Putamen (tissue), 1 donor: ENCODE measurements around the gene EIF4G3.
"Not testable (repeated sequence)": the region's sequence is repeated elsewhere in the genome, so short reads cannot be mapped to it uniquely, and the experiment has no call there.

Experiments
- DNase-seq: peaks from one replicate; pipeline ENCODE4 v3.0.0-alpha.2; 2016; ENCODE audit warnings: low spot score

Gene EIF4G3

DNA sequence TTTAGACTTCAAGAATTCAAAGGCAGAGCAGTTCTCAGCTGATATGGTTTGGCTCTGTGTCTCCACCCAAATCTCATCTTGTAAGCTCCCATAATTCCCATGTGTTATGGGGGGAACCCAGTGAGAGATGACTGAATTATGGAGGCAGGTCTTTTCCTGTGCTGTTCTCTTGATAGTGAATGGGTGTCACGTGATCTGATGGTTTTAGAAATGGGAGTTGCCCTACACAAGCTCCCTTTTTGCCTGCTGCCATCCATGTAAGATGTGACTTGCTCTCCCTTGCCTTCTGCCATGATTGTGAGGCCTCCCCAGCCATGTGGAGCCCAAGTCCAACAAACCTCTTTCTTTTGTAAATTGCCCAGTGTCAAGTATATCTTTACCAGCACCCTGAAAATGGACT is 146.5 kb downstream of the EIF4G3 start:
- DNase-seq: no peak

DNA sequence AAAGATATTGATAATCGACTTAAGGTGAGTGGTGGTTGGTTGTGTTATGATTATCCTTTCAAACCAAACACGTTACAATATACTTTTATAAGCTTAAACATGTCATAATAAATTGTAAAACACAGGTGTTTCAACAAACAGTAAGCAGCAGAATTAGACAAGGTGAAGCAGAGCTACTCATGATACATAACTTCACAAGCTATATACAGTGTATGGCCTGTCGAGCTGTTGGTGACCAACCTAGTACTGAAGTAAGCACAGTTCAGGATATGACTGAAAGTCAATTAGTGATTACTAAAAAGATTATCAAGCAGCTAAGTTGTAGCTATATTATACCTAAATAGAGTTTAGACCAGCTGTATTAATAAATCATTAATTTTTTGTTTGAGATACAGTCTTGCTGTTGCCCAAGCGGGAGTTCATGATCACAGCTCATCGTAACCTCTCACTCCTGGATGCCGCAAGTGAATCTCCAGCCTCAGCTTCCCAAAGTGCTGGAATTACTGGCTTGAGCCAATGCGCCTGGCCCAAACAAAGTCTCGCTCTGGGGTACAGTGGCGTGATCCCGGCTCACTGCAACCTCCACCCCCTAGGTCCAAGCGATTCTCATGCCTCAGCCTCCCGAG is 148.1 kb downstream of the EIF4G3 start:
- no peak for DNase-seq

- no peak for DNase-seq
These were observed 148.9 kb downstream of the EIF4G3 start for GRCh38 chr1:21027805-21028204.

DNA sequence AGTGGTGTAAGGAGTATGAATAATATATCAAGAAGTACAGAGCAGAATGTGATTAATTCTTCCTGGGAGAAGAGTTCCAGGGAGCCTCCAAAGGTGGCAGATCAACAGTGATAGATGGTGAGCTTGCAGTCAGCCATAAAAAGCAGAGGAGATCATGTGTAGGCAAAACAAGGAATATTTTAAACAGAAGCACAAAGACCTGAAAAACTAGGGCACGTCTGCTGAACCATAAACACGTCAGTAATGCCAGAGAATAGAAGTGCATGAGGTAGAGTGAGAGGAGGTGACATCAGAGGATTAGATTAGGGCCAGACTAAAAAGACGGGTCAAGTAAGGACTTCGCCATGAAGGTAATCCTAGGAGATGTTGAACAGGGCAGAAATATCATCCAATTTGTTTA is 151.8 kb downstream of the EIF4G3 start:
- DNase-seq: no peak

DNA sequence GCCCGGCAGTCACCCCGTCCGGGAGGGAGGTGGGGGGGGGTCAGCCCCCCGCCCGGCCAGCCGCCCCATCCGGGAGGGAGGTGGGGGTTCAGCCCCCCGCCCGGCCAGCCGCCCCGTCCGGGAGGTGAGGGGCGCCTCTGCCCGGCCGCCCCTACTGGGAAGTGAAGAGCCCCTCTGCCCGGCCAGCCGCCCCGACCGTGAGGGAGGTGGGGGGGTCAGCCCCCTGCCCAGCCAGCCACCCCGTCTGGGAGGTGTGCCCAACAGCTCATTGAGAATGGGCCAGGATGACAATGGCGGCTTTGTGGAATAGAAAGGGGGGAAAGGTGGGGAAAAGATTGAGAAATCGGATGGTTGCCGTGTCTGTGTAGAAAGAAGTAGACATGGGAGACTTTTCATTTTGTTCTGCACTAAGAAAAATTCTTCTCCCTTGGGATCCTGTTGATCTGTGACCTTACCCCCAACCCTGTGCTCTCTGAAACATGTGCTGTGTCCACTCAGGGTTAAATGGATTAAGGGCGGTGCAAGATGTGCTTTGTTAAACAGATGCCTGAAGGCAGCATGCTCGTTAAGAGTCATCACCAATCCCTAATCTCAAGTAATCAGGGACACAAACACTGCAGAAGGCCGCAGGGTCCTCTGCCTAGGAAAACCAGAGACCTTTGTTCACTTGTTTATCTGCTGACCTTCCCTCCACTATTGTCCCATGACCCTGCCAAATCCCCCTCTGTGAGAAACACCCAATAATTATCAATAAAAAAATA is 152.4 kb downstream of the EIF4G3 start:
- not testable (repeated sequence) for DNase-seq

DNA sequence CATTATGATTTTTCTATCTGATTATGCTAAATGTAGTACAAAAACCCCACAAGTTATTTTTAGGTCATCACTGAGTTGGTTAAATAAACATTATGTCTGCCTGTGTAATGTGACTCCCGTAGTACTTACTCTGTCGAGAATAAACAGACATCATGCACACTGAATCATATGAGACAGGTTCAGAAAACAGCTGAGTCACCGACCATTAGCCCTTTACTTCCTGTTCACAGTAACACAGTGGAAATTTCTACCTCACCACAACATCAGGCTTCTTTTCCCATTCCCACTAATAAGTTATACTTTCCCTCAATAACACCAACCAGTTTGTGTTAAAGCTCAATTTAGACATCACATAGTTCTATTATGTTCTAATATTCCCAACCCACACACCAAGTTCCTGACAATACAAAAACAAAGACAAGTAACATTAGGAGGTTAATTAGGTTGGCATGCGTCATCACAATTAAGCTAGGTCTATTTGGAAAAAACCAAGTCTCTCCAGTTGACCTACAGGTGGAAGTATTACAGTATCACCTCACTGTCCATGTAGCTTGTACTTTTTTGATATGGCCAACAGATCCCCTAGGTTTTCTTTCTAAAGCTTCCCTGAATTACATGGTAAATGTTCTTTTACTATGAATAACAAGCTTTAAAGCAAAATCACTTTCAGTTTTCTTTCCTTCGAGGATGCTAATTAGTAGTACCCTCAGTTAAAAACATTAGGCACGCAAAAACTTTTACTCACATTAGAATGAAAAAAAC is 154.2 kb downstream of the EIF4G3 start:
- DNase-seq: peak; percentile 39

DNA sequence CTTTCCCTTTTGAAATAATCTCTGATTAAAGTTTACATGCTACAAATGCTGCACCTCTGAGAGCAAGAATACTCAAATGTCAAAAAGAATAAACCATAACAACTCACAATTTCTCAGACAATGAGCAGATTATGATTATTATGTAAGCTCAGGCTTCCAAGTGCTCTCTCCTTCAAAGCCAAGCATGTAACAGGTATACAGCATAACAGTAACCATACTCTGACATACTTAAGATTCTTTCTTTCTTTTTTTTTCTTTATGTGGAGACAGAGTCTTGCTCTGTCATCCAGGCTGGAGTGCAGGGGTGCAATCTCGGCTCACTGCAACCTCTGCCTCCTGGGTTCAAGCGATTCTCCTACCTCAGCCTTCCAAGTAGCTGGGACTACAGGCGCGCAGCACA is 155.4 kb downstream of the EIF4G3 start:
- DNase-seq: no peak

GRCh38 chr1:21020151-21020550 is 156.5 kb downstream of the EIF4G3 start:
- no peak for DNase-seq

DNA sequence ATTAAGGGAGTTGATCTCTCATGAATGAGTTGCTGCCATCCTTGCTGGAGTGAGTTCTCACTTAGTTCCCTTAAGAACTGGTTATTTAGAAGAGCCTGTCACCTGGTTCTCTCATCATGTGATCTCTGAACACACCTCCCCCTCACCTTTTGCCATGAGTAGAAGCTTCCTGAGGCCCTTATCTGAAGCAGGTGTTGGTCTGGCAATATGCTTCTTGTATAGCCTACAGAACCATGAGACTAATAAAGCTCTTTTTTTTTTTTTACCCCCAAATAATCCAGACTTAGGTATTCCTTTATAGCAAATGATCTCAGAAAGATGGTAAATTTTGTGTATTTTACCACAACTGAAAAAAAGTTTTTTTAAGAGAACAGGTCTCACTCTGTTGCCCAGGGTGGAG is 158.0 kb downstream of the EIF4G3 start:
- DNase-seq: no peak

GRCh38 chr1:21013510-21013909 is 163.2 kb downstream of the EIF4G3 start:
- DNase-seq: no peak

DNA sequence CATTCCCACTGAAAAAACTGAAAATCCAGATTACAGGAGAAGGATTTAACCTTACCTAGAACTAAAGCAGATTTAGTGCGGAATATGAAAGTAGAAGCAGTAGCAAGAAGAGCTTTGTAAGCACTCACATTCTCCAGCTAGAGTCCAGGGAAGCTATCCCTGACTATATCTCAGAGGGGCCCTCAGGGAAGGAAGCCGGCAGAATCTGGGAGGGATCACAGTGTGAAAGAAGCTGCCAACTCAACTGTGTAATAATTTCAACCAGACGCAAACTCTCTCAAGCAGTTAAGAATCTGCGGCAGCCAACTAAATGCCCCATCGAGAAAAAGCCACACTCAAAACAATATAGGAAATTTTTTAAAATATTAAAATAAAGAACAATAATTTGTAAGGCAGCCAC is 163.8 kb downstream of the EIF4G3 start:
- no peak for DNase-seq

GRCh38 chr1:21007876-21008275 is 168.8 kb downstream of the EIF4G3 start:
- DNase-seq: no peak

- DNase-seq: peak; percentile 26
These were observed 171.0 kb downstream of the EIF4G3 start for GRCh38 chr1:21005466-21006239.

DNA sequence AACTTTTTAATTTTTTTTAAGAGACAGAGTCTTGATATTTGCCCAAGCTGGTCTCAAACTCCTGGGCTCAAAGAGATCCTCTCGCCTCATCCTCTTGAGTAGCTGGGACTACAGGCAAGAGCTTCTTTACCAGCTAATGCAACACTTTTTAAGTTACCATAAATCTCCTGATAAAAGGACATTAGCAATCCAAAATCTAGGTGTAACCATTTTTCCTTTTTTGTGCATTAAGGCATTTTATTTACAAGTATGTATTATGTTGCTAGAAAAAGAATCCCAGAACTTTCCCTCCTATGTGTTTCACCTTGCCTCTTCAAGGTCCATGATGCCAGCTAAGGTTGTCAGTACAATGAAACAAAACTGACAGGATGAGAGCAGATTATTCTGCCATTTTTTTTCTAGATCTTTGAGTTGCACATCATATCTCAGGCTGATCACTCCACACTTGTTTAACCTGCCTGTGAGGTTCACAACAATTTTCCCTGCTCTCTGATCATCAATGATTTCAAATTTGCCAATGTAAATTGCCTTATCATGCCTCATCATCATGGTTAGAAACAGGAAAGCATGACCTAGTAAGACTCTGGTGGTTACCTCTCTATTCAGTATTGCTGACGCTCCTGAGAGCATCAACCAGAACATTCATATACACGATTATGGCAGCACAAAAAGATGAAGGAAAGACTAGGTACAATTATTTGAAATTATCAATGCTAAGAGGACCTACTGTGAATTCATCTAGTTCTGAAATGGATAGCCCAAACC is 173.2 kb downstream of the EIF4G3 start:
- DNase-seq: no peak

GRCh38 chr1:21001042-21001441 is 175.7 kb downstream of the EIF4G3 start:
- no peak for DNase-seq

DNA sequence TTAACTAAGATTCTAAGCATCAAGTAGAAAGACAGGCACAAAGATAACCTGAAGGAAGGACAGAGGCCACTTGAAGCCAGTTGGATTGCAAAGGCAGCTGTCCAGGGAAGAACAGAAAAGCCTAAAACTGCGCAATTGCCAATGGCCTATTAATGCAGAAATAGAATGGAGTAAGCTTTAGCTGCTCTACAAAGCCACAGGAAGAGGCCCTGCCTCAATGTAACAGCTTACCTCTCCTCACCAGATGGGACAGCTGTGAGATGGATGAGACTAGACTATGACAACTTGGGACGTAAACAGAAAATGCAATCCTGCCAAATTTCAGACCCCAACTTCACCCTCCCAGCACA is 176.5 kb downstream of the EIF4G3 start:
- DNase-seq: no peak

GRCh38 chr1:20999525-21000244 is 177.0 kb downstream of the EIF4G3 start:
- no peak for DNase-seq

DNA sequence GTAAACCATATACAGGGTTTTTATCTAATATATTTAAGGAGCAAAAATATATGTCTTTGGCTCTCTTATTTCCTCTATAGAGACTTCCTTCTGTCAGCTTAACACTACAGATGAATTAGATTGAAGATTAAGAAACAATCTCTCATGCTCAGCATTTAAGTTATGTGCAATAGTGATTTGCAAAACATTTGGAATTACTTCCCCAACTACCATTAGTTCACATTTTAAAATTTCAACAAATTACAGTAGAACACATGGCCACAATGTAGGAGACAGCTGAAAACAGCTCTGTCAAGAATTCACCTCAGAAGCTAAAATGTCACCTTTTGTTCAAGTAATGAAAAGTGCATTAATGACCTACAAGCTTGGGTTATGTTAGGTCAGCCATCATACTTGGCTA is 177.9 kb downstream of the EIF4G3 start:
- DNase-seq: no peak

DNA sequence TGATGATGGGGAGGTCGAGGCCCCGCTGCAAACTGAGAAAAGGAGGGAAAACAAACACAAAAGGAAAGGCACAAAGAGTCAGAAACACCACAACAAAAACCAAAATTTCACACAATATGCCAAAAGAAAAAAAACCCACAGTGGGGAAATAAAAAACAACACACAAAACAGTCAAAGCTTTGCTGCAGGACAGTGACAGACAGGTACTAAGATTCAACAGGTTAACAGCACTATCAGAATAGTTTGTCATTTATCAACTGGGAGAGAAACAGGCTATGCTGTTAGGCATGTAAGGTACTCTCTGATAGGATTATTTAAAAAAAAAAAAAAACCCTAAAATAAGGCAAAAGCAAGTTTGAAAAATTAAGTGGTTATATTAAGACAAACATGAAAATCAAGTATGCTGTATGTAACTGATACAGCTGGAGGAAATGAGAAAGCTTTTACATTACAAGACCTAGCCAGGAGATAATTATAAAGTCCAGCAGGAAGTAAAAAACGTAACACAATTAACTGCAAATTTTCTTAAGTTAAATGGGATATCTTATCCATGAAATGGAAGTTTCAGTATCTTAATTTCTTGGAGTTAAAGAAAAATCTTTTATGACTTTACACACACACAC is 179.0 kb downstream of the EIF4G3 start:
- DNase-seq: no peak

DNA sequence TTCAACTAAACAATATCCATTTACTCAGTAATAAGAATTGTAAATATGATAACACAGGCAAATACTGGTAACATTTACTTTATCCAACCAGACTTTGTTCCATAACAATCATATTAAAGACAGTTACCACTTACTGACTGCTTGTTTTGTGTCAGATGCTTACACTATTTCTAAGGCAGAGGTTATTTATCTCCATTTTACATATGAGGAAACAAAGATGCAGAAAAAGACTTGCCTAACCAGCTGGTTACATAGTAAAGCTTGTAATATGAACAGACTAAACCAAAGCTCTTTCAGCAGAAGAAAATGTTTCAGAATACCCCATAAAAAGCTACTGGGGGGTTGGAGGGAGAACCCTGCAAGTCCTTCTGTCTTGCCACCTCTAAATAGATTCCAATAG is 180.1 kb downstream of the EIF4G3 start:
- DNase-seq: no peak
